GM13977 (cell line): Measurements from ENCODE around the gene SERTM2.

Source experiments
- DNase-seq: peaks from one replicate; pipeline ENCODE4 v3.0.0; 2012; ENCODE audit warnings: low spot score
- in situ Hi-C: fragments of 300-500 bp; cut with MboI; formaldehyde crosslinking; loops from one replicate; pipeline ENCODE4 v1.12.0; 2022; ENCODE audit warnings: low sequenced_read_pairs, low pct_unique_long_range_greater_than_20kb, mixed read lengths, inconsistent platforms; ENCODE audit not compliant: unreplicated experiment
- TF ChIP-seq, protein P1 (sequence below): IDR thresholded peaks from 2 replicates; pipeline ENCODE4 v1.5.1; 2012; ENCODE audit warnings: mild to moderate bottlenecking, control low read depth; ENCODE audit not compliant: insufficient read depth; ENCODE audit errors: extremely low read depth, missing control alignments

Gene SERTM2

DNA sequence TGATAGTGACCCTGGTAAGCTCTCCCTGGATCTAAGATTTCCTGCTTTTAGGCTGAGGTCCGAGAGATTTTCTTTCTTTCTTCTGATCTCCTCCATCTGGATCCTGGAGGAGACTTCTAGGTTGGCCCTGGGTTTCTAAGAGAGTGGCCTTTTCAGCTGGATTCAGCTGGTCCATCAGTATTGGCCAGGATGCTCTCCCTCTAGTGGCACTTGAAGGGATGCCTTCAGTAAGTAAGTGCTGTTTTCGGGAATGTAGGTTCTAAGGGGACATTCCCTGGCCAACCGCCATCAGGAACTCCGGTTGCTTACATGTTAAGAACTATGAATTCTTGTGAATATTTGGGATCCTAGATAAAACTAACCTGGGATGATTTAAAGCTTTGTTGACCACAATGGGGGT is 56.9 kb downstream of the SERTM2 start:
- no peak for DNase-seq
- TF ChIP-seq, protein P1, sequence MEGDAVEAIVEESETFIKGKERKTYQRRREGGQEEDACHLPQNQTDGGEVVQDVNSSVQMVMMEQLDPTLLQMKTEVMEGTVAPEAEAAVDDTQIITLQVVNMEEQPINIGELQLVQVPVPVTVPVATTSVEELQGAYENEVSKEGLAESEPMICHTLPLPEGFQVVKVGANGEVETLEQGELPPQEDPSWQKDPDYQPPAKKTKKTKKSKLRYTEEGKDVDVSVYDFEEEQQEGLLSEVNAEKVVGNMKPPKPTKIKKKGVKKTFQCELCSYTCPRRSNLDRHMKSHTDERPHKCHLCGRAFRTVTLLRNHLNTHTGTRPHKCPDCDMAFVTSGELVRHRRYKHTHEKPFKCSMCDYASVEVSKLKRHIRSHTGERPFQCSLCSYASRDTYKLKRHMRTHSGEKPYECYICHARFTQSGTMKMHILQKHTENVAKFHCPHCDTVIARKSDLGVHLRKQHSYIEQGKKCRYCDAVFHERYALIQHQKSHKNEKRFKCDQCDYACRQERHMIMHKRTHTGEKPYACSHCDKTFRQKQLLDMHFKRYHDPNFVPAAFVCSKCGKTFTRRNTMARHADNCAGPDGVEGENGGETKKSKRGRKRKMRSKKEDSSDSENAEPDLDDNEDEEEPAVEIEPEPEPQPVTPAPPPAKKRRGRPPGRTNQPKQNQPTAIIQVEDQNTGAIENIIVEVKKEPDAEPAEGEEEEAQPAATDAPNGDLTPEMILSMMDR: no peak
- in situ Hi-C loops: no loop called here

DNA sequence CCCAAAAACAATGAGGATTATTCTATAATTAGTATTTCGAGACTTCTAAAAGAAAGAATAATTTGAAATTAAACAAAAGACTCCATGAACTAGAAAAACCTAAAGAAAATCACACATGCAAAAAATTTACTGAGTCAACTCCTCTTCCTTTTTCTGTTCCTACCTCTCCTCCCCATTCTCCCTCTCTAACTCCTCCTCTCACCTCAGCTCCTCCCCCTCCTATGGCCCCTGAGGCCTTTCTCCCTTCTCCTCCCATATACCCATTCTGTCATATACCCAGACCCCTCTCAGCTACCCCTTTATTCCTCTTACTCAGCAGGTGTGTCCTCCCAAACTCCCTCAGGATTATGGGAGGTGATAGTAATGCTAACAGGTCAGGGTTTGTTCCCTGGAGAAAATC is 57.4 kb downstream of the SERTM2 start:
- DNase-seq: no peak
- TF ChIP-seq, protein P1: no peak
- in situ Hi-C loops: no loop called here
